T-cell (primary cell): ENCODE data around the gene LRCOL1. TPM values are rescaled to one million over a fixed set of nuclear protein-coding genes. Genes with fewer than 3 reads are reported as not detected.

Experiments used
- ATAC-seq, 4 experiments: fragments of 200-7000 bp in 3 of 4; fragments of 150-1000 bp in 1 of 4; cut with Tn5 transposase; replicated peaks in 1 of 4; 1 replicate in 3 of 4; 2 replicates in 1 of 4; pipeline ENCODE4 v1.10.0; 2021; ENCODE audit warnings: moderate library complexity in 3 of 4, mild to moderate bottlenecking in 2 of 4, moderate number of reproducible peaks in 1 of 4
- CTCF ChIA-PET, 2 donors: fragments of 300-600 bp; sonication (Branson Sonifier 250); formaldehyde crosslinking; loops; one replicate each; lab custom pipeline; 2022; ENCODE audit warnings: antibody characterized with exemption in 2 of 2; lab: Charles Lee
- POLR2A ChIA-PET, 2 donors: fragments of 300-600 bp; sonication (Branson Sonifier 250); formaldehyde crosslinking; loops; one replicate each; lab custom pipeline; 2022; ENCODE audit warnings: antibody characterized with exemption in 2 of 2; lab: Charles Lee
- DNase-seq, 35 experiments: peaks; one replicate each; pipeline versions ENCODE4 v3.0.0 to v3.0.0-alpha.2; 2013 to 2023
- H3K27ac ChIP-seq: one replicate; pipeline ENCODE4 v1.5.1; 2013; ENCODE audit warnings: low read length
- H3K27me3 ChIP-seq, 2 experiments: replicated peaks in 1 of 2; 1 replicate in 1 of 2; 2 replicates in 1 of 2; pipeline versions ENCODE4 v1.6.1 to v1.7.0; 2013; ENCODE audit warnings: low read length in 1 of 2, mixed read lengths in 1 of 2; ENCODE audit not compliant: control insufficient read depth in 2 of 2, insufficient read depth in 2 of 2; ENCODE audit errors: extremely low read depth in 1 of 2
- H3K36me3 ChIP-seq, 2 donors: 1 replicate in 1 of 2; 2 replicates in 1 of 2; pipeline versions ENCODE4 v1.6.1 to v1.7.0; 2013; ENCODE audit warnings: low read length in 1 of 2; ENCODE audit not compliant: control insufficient read depth in 2 of 2, insufficient read depth in 1 of 2; ENCODE audit errors: extremely low read depth in 1 of 2
- H3K4me1 ChIP-seq, 2 experiments: 1 replicate in 1 of 2; 2 replicates in 1 of 2; pipeline versions ENCODE4 v1.6.1 to v1.7.0; 2013; ENCODE audit warnings: low read length in 2 of 2, mixed read lengths in 1 of 2; ENCODE audit not compliant: insufficient read depth in 2 of 2, control insufficient read depth in 1 of 2; ENCODE audit errors: extremely low read depth in 1 of 2
- H3K4me3 ChIP-seq, 2 donors: 1 replicate in 1 of 2; 2 replicates in 1 of 2; pipeline versions ENCODE4 v1.5.1 to v1.7.0; 2013; ENCODE audit warnings: mild to moderate bottlenecking in 2 of 2, low read length in 1 of 2, moderate library complexity in 1 of 2; ENCODE audit not compliant: control insufficient read depth in 1 of 2; ENCODE audit errors: extremely low read depth in 1 of 2
- H3K9me3 ChIP-seq: 2 replicates; pipeline ENCODE4 v1.7.0; 2013
- H3K27ac Mint-ChIP-seq, 2 donors: one replicate each; pipeline ENCODE4 v1.8.0; 2020 to 2021; ENCODE audit warnings: mild to moderate bottlenecking in 2 of 2, mixed read lengths in 2 of 2
- H3K27me3 Mint-ChIP-seq, 2 donors: one replicate each; pipeline ENCODE4 v1.8.0; 2021 to 2022; ENCODE audit warnings: mixed read lengths in 2 of 2
- H3K36me3 Mint-ChIP-seq: one replicate; pipeline ENCODE4 v1.8.0; 2021; ENCODE audit warnings: mixed read lengths
- H3K4me1 Mint-ChIP-seq, 3 donors: one replicate each; pipeline ENCODE4 v1.8.0; 2020 to 2022; ENCODE audit warnings: mixed read lengths in 3 of 3, mild to moderate bottlenecking in 1 of 3
- H3K4me3 Mint-ChIP-seq, 3 donors: one replicate each; pipeline ENCODE4 v1.8.0; 2020 to 2022; ENCODE audit warnings: mild to moderate bottlenecking in 3 of 3, mixed read lengths in 3 of 3, moderate library complexity in 3 of 3
- H3K9me3 Mint-ChIP-seq, 3 donors: one replicate each; pipeline ENCODE4 v1.8.0; 2020 to 2022; ENCODE audit warnings: mixed read lengths in 3 of 3
- WGBS: methylation state at CpG from one replicate; pipeline ENCODE4 v1.1.5; 2013; ENCODE audit warnings: missing lambda C conversion rate; ENCODE audit not compliant: insufficient coverage; 5-methylcytosine and 5-hydroxymethylcytosine counted together
- total RNA-seq, 35 experiments: library from RNA in 6 of 35; stranded (reverse) in 6 of 35; fragments of 120-200 nt in 1 of 35; gene quantifications; one replicate each; pipeline versions ENCODE4 v1.2.1 to v1.2.4 and lab custom pipeline; 2013 to 2026

LRCOL1 gene
- total RNA-seq, 5 donors from 2014 or later (not counting 1 experiment from before 2014, with no cell fraction given): not detected

- H3K4me1 Mint-ChIP-seq: peaks cover 0 to 7% (median 4%) of the 10 kb centered on the region in 3 donors
- CTCF ChIA-PET: no interaction called here
- no peak overlapping the region for H3K27ac Mint-ChIP-seq
- H3K9me3 Mint-ChIP-seq: no peaks in the 10 kb centered on the region
- Histone ChIP-seq H3K4me3 (no peak overlapping the region), H3K27ac (no peak overlapping the region), H3K27me3 (peaks cover 0 to 34% of the 10 kb centered on the region in 2 experiments), H3K36me3 (no peaks in the 10 kb centered on the region), H3K9me3 (no peaks in the 10 kb centered on the region), H3K4me1 (peaks cover 0 to 4% of the 10 kb centered on the region in 2 experiments)
- H3K36me3 Mint-ChIP-seq: no peaks in the 10 kb centered on the region
- ATAC-seq (no peak), DNase-seq (no peak)
- H3K27me3 Mint-ChIP-seq: peaks cover 4 to 17% of the 10 kb centered on the region in 2 donors
- POLR2A ChIA-PET: no interaction called here
- 90% methylated on average over 33 of the region's 45 CpGs for WGBS
- no peak overlapping the region for H3K4me3 Mint-ChIP-seq
Observed at GRCh38 chr12:132591107-132591935, 19.1 kb downstream of the LRCOL1 start.

- ChIA-PET POLR2A (no interaction called here), CTCF (no interaction called here)
- 81% methylated on average over 13 of the region's 19 CpGs for WGBS
- Histone ChIP-seq H3K36me3 (no peaks in the 10 kb centered on the region), H3K27me3 (peaks cover 0 to 23% of the 10 kb centered on the region in 2 experiments), H3K4me1 (peaks cover 0 to 4% of the 10 kb centered on the region in 2 experiments), H3K9me3 (no peaks in the 10 kb centered on the region), H3K27ac (no peak overlapping the region), H3K4me3 (no peak overlapping the region)
- Mint-ChIP-seq H3K9me3 (no peaks in the 10 kb centered on the region), H3K27ac (no peak overlapping the region), H3K27me3 (peaks cover 4 to 9% of the 10 kb centered on the region in 2 donors), H3K4me1 (peaks cover 0 to 5% (median 4%) of the 10 kb centered on the region in 3 donors), H3K4me3 (no peak overlapping the region), H3K36me3 (peaks cover under 1% of the 10 kb centered on the region)
- no peak for DNase-seq
- no peak for ATAC-seq
Observed at GRCh38 chr12:132588821-132589669, 21.3 kb downstream of the LRCOL1 start.

GRCh38 chr12:132588319-132588718, 22.1 kb downstream of the LRCOL1 start:
- no peaks in the 10 kb centered on the region for H3K4me1 Mint-ChIP-seq
- CTCF ChIA-PET: no interaction called here
- no peaks in the 10 kb centered on the region for H3K4me1 ChIP-seq
- no peaks in the 10 kb centered on the region for H3K9me3 ChIP-seq
- H3K4me3 ChIP-seq: no peak overlapping the region
- peaks cover 0 to 16% of the 10 kb centered on the region in 2 experiments for H3K27me3 ChIP-seq
- peaks cover 0 to 5% of the 10 kb centered on the region in 2 donors for H3K27me3 Mint-ChIP-seq
- no peaks in the 10 kb centered on the region for H3K9me3 Mint-ChIP-seq
- H3K27ac ChIP-seq: no peak overlapping the region
- H3K36me3 ChIP-seq: peaks cover 0 to 3% of the 10 kb centered on the region in 2 donors
- POLR2A ChIA-PET: no interaction called here
- ATAC-seq: no peak
- H3K36me3 Mint-ChIP-seq: peaks cover 4% of the 10 kb centered on the region
- 82% methylated on average over 6 of the region's 6 CpGs for WGBS
- no peak overlapping the region for H3K27ac Mint-ChIP-seq
- H3K4me3 Mint-ChIP-seq: no peak overlapping the region
- DNase-seq: no peak

GRCh38 chr12:132587781-132588180, 22.6 kb downstream of the LRCOL1 start:
- ChIA-PET POLR2A (no interaction called here), CTCF (no interaction called here)
- Histone ChIP-seq H3K27ac (no peak overlapping the region), H3K4me3 (no peak overlapping the region), H3K36me3 (peaks cover 0 to 3% of the 10 kb centered on the region in 2 donors), H3K9me3 (no peaks in the 10 kb centered on the region), H3K27me3 (peaks cover 0 to 11% of the 10 kb centered on the region in 2 experiments), H3K4me1 (no peaks in the 10 kb centered on the region)
- Mint-ChIP-seq H3K27ac (no peak overlapping the region), H3K9me3 (no peaks in the 10 kb centered on the region), H3K36me3 (peaks cover 4% of the 10 kb centered on the region), H3K4me1 (no peaks in the 10 kb centered on the region), H3K27me3 (peaks cover 0 to 4% of the 10 kb centered on the region in 2 donors), H3K4me3 (no peak overlapping the region)
- WGBS: 100% methylated on average over 2 of the region's 3 CpGs
- DNase-seq (no peak), ATAC-seq (no peak)

GRCh38 chr12:132586929-132587328, 23.5 kb downstream of the LRCOL1 start:
- no peak for DNase-seq
- ChIA-PET CTCF (no interaction called here), POLR2A (no interaction called here)
- Mint-ChIP-seq H3K9me3 (no peaks in the 10 kb centered on the region), H3K27ac (no peak overlapping the region), H3K36me3 (peaks cover 4% of the 10 kb centered on the region), H3K4me3 (no peak overlapping the region), H3K27me3 (no peaks in the 10 kb centered on the region), H3K4me1 (no peaks in the 10 kb centered on the region)
- no peak overlapping the region for H3K4me3 ChIP-seq
- H3K27me3 ChIP-seq: peaks cover 0 to 7% of the 10 kb centered on the region in 2 experiments
- WGBS: 85% methylated on average over 17 of the region's 18 CpGs
- H3K36me3 ChIP-seq: peaks cover 5 to 8% of the 10 kb centered on the region in 2 donors
- H3K27ac ChIP-seq: no peak overlapping the region
- H3K9me3 ChIP-seq: no peaks in the 10 kb centered on the region
- no peaks in the 10 kb centered on the region for H3K4me1 ChIP-seq
- no peak for ATAC-seq

- 88% methylated on average over 16 of the region's 24 CpGs for WGBS
- Mint-ChIP-seq H3K36me3 (peaks cover 7% of the 10 kb centered on the region), H3K4me3 (no peak overlapping the region)
Observed at GRCh38 chr12:132585177-132585576, 25.2 kb downstream of the LRCOL1 start.

More at GRCh38 chr12:132585177-132585576, 25.2 kb downstream of the LRCOL1 start:
- Histone ChIP-seq H3K36me3 (peaks cover 8 to 17% of the 10 kb centered on the region in 2 donors), H3K9me3 (no peaks in the 10 kb centered on the region), H3K4me1 (no peaks in the 10 kb centered on the region), H3K4me3 (no peak overlapping the region), H3K27ac (no peak overlapping the region), H3K27me3 (peaks cover 0 to 7% of the 10 kb centered on the region in 2 experiments)
- ChIA-PET CTCF (no interaction called here), POLR2A (no interaction called here)
- Mint-ChIP-seq H3K27ac (no peak overlapping the region), H3K9me3 (no peaks in the 10 kb centered on the region), H3K4me1 (no peaks in the 10 kb centered on the region), H3K27me3 (no peaks in the 10 kb centered on the region)
- no peak for DNase-seq
- ATAC-seq: no peak
